GM12892 (cell line): ENCODE results near the gene ZEB2.

Experiments
- POLR2A ChIP-seq: IDR thresholded peaks from 2 replicates; pipeline ENCODE4 v1.6.1; 2011; ENCODE audit warnings: low read depth, low read length, control low read depth
- TAF1 ChIP-seq: IDR thresholded peaks from 2 replicates; pipeline ENCODE4 v1.6.1; 2011; ENCODE audit warnings: low read depth, mild to moderate bottlenecking, control low read depth, low read length, borderline replicate concordance

- TF ChIP-seq TAF1, result no peak
- no peak for TF ChIP-seq POLR2A
Measured at GRCh38 chr2:144356402-144356801, 163.5 kb downstream of the ZEB2 start.
